ACC112 (cell line): ENCODE data around the gene PCK1.

Experiments used
- H2AFZ ChIP-seq: fragments of 200-600 bp; sonication (generic); one replicate; pipeline ENCODE4 v1.6.0; 2017; ENCODE audit warnings: antibody characterized with exemption, low read length; ENCODE audit not compliant: unreplicated experiment
- H3K27ac ChIP-seq: fragments of 200-600 bp; sonication (generic); 2 replicates; pipeline ENCODE4 v1.5.1; 2014; ENCODE audit warnings: low read depth, mild to moderate bottlenecking, antibody characterized with exemption, low read length, moderate library complexity
- H3K27me3 ChIP-seq: fragments of 200-600 bp; sonication (generic); 2 replicates; pipeline ENCODE4 v1.6.1; 2014; ENCODE audit warnings: mild to moderate bottlenecking, antibody characterized with exemption, low read length, moderate library complexity, mixed read lengths; ENCODE audit not compliant: insufficient read depth
- H3K36me3 ChIP-seq: fragments of 200-600 bp; sonication (generic); 2 replicates; pipeline ENCODE4 v1.6.1; 2016; ENCODE audit warnings: mild to moderate bottlenecking, antibody characterized with exemption, low read length, moderate library complexity, mixed read lengths; ENCODE audit not compliant: insufficient read depth
- H3K4me1 ChIP-seq: fragments of 200-600 bp; sonication (generic); one replicate; pipeline ENCODE4 v1.6.1; 2016; ENCODE audit warnings: low read length, mixed read lengths; ENCODE audit not compliant: insufficient read depth, unreplicated experiment, control insufficient read depth
- H3K4me3 ChIP-seq: fragments of 200-600 bp; sonication (generic); 2 replicates; pipeline ENCODE4 v1.5.1; 2014; ENCODE audit warnings: mild to moderate bottlenecking, low read depth, low read length
- H3K79me2 ChIP-seq: fragments of 200-600 bp; sonication (generic); one replicate; pipeline ENCODE4 v1.6.0; 2016; ENCODE audit warnings: low read length; ENCODE audit not compliant: control insufficient read depth, unreplicated experiment, insufficient read depth

Gene PCK1

DNA sequence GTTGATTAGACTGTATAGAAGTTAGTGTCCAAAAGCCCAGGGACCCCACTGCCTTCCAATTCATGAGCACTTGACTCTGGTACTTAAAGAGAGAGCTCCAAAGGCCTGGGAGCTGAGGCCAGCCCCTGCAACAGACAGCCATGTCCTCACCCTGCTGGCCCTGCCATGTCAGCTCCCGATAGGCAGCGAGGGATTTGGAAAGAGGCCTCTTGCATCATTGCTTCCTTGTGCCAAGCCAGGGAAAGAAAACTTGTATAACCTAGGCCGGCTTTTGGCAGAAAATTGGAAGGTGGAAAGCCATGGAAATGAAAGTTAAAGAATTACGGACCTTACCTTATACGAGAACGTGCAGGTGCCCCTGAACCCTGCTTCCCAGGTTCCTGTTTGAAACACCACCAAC is 8.4 kb upstream of the PCK1 start:
- Histone ChIP-seq H3K4me3 (no peak overlapping the region), H3K27ac (no peak overlapping the region), H2AFZ (no peak overlapping the region), H3K79me2 (no peaks in the 10 kb centered on the region), H3K36me3 (no peaks in the 10 kb centered on the region), H3K4me1 (no peaks in the 10 kb centered on the region), H3K27me3 (peaks cover 78% of the 10 kb centered on the region)

GRCh38 chr20:57553376-57554018 is 7.4 kb upstream of the PCK1 start:
- no peak overlapping the region for H3K4me3 ChIP-seq
- H3K36me3 ChIP-seq = no peaks in the 10 kb centered on the region
- no peaks in the 10 kb centered on the region for H3K79me2 ChIP-seq
- H3K4me1 ChIP-seq = no peaks in the 10 kb centered on the region
- H3K27ac ChIP-seq = no peak overlapping the region
- H2AFZ ChIP-seq = no peak overlapping the region
- H3K27me3 ChIP-seq = peaks cover 80% of the 10 kb centered on the region

DNA sequence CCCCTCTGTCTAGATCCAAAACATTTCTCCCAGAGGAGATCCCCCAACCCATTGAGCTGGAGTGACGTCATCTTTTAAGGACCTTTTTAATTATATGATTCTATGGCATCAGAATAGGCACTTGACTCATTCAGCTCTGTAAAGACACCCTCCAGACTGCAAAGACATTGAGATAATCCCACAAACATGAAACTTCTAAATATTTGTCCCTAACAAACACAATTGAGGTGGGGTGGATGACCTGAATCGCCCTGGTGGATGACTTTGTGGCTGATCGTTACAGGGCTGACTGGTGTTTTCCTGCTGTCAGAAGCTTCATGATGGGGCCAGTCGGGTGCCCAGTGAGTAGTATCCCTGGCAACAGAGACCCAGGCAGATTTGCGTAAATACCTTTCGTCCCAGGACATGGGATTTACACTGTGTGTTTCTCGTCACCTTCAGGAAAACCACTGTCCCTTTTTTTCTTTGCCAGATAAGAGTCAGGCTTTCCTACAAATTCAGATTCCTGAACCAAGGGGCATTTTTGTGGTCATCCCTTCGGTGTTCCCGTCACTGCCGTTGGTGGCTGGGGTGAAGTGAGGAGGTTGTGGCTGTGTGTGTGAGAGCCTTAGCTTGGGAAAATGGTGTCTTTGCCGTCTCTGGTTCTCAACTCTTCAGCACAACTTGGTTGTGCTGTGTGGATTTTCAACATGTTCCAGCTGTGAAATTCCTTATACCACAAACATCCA is 5.3 kb upstream of the PCK1 start:
- Histone ChIP-seq H3K27ac (no peak overlapping the region), H3K4me3 (no peak overlapping the region), H3K36me3 (no peaks in the 10 kb centered on the region), H2AFZ (no peak overlapping the region), H3K27me3 (peaks cover 84% of the 10 kb centered on the region), H3K79me2 (no peaks in the 10 kb centered on the region), H3K4me1 (no peaks in the 10 kb centered on the region)

GRCh38 chr20:57556980-57557274 is 4.0 kb upstream of the PCK1 start:
- Histone ChIP-seq H3K27me3 (peaks cover 94% of the 10 kb centered on the region), H3K4me3 (no peak overlapping the region), H3K79me2 (no peaks in the 10 kb centered on the region), H3K4me1 (no peaks in the 10 kb centered on the region), H3K36me3 (no peaks in the 10 kb centered on the region), H2AFZ (no peak overlapping the region), H3K27ac (no peak overlapping the region)

DNA sequence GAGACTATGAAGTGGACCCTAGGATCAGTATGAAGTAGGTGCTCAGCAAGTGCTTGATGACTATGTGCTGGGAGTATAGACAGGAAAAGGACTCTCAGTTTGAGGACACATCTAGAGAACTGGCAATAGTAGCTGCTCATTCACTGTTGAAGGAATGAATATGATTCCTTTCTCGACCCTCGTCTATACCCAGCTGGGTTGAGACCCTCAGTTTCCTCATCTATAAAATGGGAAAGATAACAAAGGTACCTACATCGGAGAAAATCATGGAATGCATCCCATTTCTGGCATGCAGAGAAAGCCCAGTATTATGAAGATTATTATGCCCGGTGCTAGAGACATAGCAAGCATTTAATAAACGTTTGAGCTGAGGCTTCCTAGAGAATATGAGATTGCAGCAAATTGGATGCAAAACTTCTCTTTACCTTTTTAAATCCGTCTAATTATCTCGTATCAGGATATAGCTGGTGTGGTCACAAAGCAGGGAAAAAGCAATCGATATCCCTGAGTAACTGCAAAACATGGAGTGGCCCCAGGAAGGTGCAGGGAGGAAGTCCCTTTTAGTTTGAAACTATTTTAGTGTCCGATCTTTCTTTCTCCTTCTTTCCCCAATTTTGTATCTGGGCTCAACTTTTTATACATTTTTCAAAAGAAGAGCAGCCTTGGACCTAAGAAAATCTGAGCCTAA is 2.8 kb upstream of the PCK1 start:
- H3K79me2 ChIP-seq = no peaks in the 10 kb centered on the region
- H3K4me1 ChIP-seq = no peaks in the 10 kb centered on the region
- peaks cover 92% of the 10 kb centered on the region for H3K27me3 ChIP-seq
- no peaks in the 10 kb centered on the region for H3K36me3 ChIP-seq
- no peak overlapping the region for H3K4me3 ChIP-seq
- no peak overlapping the region for H3K27ac ChIP-seq
- H2AFZ ChIP-seq = no peak overlapping the region

- no peaks in the 10 kb centered on the region for H3K36me3 ChIP-seq
- no peaks in the 10 kb centered on the region for H3K79me2 ChIP-seq
- no peak overlapping the region for H3K27ac ChIP-seq
- H3K4me3 ChIP-seq = no peak overlapping the region
- H2AFZ ChIP-seq = no peak overlapping the region
- H3K27me3 ChIP-seq = peaks cover 92% of the 10 kb centered on the region
- H3K4me1 ChIP-seq = no peaks in the 10 kb centered on the region
These were observed 2.2 kb upstream of the PCK1 start for GRCh38 chr20:57558614-57559288.

GRCh38 chr20:57559289-57559634 is 1.6 kb upstream of the PCK1 start:
- H3K79me2 ChIP-seq = no peaks in the 10 kb centered on the region
- H3K27me3 ChIP-seq = peaks cover 89% of the 10 kb centered on the region
- no peak overlapping the region for H3K4me3 ChIP-seq
- no peak overlapping the region for H2AFZ ChIP-seq
- H3K36me3 ChIP-seq = no peaks in the 10 kb centered on the region
- H3K4me1 ChIP-seq = no peaks in the 10 kb centered on the region
- no peak overlapping the region for H3K27ac ChIP-seq

- no peaks in the 10 kb centered on the region for H3K79me2 ChIP-seq
- H3K4me3 ChIP-seq = no peak overlapping the region
- no peaks in the 10 kb centered on the region for H3K36me3 ChIP-seq
- H3K4me1 ChIP-seq = no peaks in the 10 kb centered on the region
- peaks cover 89% of the 10 kb centered on the region for H3K27me3 ChIP-seq
- no peak overlapping the region for H3K27ac ChIP-seq
- H2AFZ ChIP-seq = no peak overlapping the region
These were observed 1.0 kb upstream of the PCK1 start for GRCh38 chr20:57559658-57560553.

DNA sequence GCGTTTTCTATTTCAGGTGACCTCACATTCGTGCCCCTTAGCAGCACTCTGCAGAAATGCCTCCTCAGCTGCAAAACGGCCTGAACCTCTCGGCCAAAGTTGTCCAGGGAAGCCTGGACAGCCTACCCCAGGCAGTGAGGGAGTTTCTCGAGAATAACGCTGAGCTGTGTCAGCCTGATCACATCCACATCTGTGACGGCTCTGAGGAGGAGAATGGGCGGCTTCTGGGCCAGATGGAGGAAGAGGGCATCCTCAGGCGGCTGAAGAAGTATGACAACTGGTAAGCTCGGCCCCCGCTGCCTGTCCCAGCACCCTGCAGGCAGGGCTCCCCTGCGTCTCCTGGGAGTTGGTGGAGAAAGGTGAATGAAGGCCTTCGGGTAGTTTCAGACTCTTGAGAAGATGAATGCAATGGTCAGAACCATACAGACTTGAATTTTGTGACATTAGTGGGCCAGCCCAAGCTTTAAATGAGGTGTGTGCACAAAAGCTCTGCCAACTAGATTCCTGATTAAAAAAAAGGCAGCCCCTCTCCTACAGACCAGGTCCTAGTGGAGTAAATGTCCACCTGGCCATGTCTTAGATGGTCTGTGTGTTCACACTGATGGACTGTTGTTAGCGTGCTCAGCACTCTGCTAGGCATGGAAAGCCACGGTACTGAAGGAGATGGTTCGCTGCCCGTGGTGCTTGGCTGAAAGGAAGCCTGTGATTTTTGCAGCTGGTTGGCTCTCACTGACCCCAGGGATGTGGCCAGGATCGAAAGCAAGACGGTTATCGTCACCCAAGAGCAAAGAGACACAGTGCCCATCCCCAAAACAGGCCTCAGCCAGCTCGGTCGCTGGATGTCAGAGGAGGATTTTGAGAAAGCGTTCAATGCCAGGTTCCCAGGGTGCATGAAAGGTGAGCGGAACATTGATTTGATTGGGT is 708 bp downstream of the PCK1 start:
- H3K27ac ChIP-seq = no peak overlapping the region
- peaks cover 88% of the 10 kb centered on the region for H3K27me3 ChIP-seq
- no peaks in the 10 kb centered on the region for H3K4me1 ChIP-seq
- H3K79me2 ChIP-seq = no peaks in the 10 kb centered on the region
- H3K4me3 ChIP-seq = no peak overlapping the region
- no peaks in the 10 kb centered on the region for H3K36me3 ChIP-seq
- no peak overlapping the region for H2AFZ ChIP-seq
